ENCODE data around the gene LHFPL6. TPM values are rescaled to one million over a fixed set of nuclear protein-coding genes. Genes with fewer than 3 reads are reported as not detected.

The LHFPL6 gene
- total RNA-seq, 3 donors from 2014 or later: 4.9 to 26.1 (median 8.3) TPM

DNA sequence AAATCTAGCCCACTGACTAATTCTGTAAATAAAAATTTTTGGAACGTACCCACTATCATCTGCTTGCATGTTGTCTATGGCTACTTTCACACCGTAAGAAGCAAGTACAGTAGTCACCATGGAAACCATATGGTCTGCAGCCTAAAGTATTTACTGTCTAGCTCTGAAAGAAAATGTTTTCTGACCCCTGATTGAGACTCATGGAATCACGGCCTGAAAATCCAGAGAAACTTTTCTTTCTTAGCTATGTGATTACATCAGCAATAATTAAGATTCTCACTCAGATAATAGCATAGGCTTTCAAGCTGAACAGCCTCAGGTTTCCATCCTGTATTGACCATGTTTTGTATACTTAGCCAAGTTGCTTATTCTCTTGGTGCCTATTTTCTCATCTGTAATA lies 300.2 kb downstream of the LHFPL6 start:
- Histone ChIP-seq H3K9me3 (no peaks in the 10 kb centered on the region), H3K36me3 (ENCODE audit: low read depth) (no peaks in the 10 kb centered on the region), H3K4me1 (ENCODE audit: low read depth) (no peaks in the 10 kb centered on the region), H3K4me3 (no peak overlapping the region)
- ATAC-seq: no peak
- intact Hi-C loops (cut with DNase I, micrococcal nuclease): no loop called here
- TF ChIP-seq, protein P1, sequence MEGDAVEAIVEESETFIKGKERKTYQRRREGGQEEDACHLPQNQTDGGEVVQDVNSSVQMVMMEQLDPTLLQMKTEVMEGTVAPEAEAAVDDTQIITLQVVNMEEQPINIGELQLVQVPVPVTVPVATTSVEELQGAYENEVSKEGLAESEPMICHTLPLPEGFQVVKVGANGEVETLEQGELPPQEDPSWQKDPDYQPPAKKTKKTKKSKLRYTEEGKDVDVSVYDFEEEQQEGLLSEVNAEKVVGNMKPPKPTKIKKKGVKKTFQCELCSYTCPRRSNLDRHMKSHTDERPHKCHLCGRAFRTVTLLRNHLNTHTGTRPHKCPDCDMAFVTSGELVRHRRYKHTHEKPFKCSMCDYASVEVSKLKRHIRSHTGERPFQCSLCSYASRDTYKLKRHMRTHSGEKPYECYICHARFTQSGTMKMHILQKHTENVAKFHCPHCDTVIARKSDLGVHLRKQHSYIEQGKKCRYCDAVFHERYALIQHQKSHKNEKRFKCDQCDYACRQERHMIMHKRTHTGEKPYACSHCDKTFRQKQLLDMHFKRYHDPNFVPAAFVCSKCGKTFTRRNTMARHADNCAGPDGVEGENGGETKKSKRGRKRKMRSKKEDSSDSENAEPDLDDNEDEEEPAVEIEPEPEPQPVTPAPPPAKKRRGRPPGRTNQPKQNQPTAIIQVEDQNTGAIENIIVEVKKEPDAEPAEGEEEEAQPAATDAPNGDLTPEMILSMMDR (IDR thresholded peaks at IDR 0.05): no peak
- no peak for DNase-seq

DNA sequence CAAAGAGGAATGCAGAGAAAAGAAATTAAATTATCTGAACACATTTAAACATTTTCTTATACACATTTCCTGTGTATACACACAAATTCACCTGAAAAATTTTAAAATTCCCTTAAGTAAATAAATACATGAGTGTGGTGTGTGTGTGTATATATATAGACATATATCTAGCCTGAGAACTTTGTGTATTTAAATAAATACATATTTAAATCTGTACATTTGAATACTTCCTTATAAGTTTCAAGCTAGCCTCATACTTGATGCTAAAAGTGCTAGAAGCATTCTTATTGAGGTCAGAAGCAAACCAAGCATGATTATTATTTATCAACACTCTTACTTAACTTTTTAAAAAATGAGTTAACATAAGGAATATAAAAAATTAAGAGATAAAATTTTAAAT lies 304.0 kb downstream of the LHFPL6 start:
- ATAC-seq (no peak), DNase-seq (no peak)
- no peak overlapping the region for H3K4me3 ChIP-seq
- H3K4me1 ChIP-seq (ENCODE audit: low read depth): no peaks in the 10 kb centered on the region
- H3K36me3 ChIP-seq (ENCODE audit: low read depth): no peaks in the 10 kb centered on the region
- peaks cover 8% of the 10 kb centered on the region for H3K9me3 ChIP-seq
- TF ChIP-seq, protein P1 (IDR thresholded peaks at IDR 0.05): no peak
- intact Hi-C loops (cut with DNase I, micrococcal nuclease): no loop called here

DNA sequence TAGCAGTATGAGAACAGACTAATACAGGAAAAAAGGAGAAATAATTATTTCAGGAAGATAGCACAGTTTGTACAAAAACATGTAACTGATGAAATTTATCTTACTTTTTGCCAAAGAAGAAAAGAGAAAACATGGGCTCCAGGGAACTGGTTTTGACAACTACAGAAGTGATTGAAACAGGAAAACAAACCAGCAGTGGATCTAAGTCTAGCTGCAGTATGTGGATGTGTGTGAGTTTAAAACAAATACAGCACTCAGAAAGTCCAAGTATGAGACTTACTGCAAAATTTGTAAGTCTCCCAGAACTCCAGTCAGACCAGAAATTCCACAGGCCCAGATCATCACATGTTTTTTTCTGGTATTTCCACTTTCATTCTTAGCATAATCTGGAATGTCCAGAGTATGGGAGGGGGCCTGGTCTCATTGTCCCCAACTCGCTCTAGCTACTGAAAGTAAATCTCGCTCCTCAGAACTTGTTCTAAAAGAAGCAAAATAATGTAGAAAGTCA lies 305.3 kb downstream of the LHFPL6 start:
- intact Hi-C loops (cut with DNase I, micrococcal nuclease): no loop called here
- no peak for DNase-seq
- no peak for ATAC-seq
- Histone ChIP-seq H3K9me3 (peaks cover 8% of the 10 kb centered on the region), H3K4me3 (no peak overlapping the region), H3K4me1 (ENCODE audit: low read depth) (no peaks in the 10 kb centered on the region), H3K36me3 (ENCODE audit: low read depth) (no peaks in the 10 kb centered on the region)
- TF ChIP-seq, protein P1 (IDR thresholded peaks at IDR 0.05): no peak

DNA sequence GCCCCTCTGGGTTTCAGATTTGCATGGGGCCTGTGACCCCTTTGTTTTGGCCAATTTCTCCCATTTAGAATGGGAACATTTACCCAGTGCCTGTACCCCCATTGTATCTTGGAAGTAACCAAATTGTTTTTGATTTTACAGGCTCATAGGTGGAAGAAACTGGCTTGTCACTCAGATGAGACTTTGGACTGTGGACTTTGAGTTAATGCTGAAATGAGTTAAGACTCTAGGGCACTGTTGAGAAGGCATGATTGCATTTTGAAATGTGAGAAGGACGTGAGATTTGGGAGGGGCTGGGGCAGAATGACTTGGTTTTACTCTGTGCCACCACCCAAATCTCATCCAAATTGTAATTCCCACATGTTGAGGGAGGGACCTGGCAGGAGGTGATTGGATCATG lies 306.0 kb downstream of the LHFPL6 start:
- H3K4me1 ChIP-seq (ENCODE audit: low read depth): no peaks in the 10 kb centered on the region
- TF ChIP-seq, protein P1 (IDR thresholded peaks at IDR 0.05): no peak

DNA sequence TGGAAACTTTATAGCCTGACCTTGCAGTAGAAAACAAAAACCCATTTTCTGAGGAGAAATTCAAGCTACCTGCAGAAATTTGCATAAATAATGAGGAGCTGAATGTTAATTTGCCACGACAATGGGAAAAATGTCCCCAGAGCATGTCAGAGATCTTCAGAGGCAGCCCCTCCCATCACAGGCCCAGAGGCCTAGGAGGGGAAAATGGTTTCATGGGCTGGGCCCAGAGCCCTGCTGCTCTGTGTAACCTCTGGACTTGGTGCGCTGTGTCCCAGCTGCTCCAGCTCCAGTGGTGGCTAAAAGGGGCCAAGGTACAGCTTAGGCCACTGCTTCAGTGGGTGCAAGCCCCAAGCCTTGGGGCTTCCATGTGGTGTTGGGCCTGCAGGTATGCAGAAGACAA lies 306.8 kb downstream of the LHFPL6 start:
- Histone ChIP-seq H3K9me3 (peaks cover 8% of the 10 kb centered on the region), H3K36me3 (ENCODE audit: low read depth) (no peaks in the 10 kb centered on the region), H3K4me3 (no peak overlapping the region), H3K4me1 (ENCODE audit: low read depth) (no peaks in the 10 kb centered on the region)
- ATAC-seq: no peak
- TF ChIP-seq, protein P1 (IDR thresholded peaks at IDR 0.05): no peak
- intact Hi-C loops (cut with DNase I, micrococcal nuclease): no loop called here
- no peak for DNase-seq

More for the DNA sequence above, 306.0 kb downstream of the LHFPL6 start:
- intact Hi-C loops (cut with DNase I, micrococcal nuclease): no loop called here
- Histone ChIP-seq H3K36me3 (ENCODE audit: low read depth) (no peaks in the 10 kb centered on the region), H3K4me3 (no peak overlapping the region), H3K9me3 (peaks cover 8% of the 10 kb centered on the region)
- no peak for ATAC-seq
- no peak for DNase-seq

Other genes starting within 250 kb of the LHFPL6 start
- gene COG6, start 52.5 kb upstream of the LHFPL6 start, total RNA-seq: 10 to 100 TPM; 24.7 to 30.4 (median 27.4) TPM